Liver (tissue), 3 donors: Measurements from ENCODE around the gene IL33.

Experiments
- FOXA1 ChIP-seq: IDR thresholded peaks from 2 replicates; pipeline ENCODE4 v1.6.1; 2016; ENCODE audit warnings: antibody characterized with exemption
- RXRA ChIP-seq, 2 donors: IDR thresholded peaks; 2 replicates each; pipeline ENCODE4 v1.6.1; 2017 to 2018; ENCODE audit warnings: antibody characterized with exemption in 2 of 2, mild to moderate bottlenecking in 1 of 2
- SP1 ChIP-seq: IDR thresholded peaks from 2 replicates; pipeline ENCODE4 v1.6.1; 2018; ENCODE audit warnings: antibody characterized with exemption, mild to moderate bottlenecking
- YY1 ChIP-seq: IDR thresholded peaks from 2 replicates; pipeline ENCODE4 v1.6.1; 2016; ENCODE audit warnings: antibody characterized with exemption, mild to moderate bottlenecking
- TF ChIP-seq, protein P1 (sequence below): fragments of 150-350 bp; IDR thresholded peaks from 2 replicates; pipeline ENCODE4 v1.5.1; 2017; ENCODE audit warnings: improper control_type of control experiment, low read depth, low read length; ENCODE audit not compliant: missing input control
- donor health status: healthy.
- donor health status: healthy.

DNA sequence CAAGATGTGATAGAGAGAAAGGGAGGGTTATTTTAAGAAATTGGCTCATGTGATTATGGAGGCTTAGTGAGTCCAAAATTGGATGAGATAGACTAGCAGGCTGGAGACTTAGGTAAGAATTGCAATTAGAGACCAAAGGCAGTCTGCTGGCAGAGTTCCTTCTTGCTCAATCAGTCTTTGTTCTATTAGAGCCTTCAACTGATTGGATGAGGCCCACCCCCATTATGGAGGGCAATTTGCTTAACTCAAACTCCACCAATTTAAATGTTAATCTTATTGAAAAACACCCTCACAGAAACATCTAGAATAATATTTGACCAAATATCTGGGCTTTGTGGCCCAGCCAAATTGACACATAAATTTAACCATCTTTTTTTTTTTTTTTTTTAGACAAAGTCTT is 88.6 kb downstream of the IL33 start:
- TF ChIP-seq, protein P1, sequence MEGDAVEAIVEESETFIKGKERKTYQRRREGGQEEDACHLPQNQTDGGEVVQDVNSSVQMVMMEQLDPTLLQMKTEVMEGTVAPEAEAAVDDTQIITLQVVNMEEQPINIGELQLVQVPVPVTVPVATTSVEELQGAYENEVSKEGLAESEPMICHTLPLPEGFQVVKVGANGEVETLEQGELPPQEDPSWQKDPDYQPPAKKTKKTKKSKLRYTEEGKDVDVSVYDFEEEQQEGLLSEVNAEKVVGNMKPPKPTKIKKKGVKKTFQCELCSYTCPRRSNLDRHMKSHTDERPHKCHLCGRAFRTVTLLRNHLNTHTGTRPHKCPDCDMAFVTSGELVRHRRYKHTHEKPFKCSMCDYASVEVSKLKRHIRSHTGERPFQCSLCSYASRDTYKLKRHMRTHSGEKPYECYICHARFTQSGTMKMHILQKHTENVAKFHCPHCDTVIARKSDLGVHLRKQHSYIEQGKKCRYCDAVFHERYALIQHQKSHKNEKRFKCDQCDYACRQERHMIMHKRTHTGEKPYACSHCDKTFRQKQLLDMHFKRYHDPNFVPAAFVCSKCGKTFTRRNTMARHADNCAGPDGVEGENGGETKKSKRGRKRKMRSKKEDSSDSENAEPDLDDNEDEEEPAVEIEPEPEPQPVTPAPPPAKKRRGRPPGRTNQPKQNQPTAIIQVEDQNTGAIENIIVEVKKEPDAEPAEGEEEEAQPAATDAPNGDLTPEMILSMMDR = no peak
- TF ChIP-seq SP1 (no peak), FOXA1 (no peak), RXRA (IDR thresholded peaks at IDR 0.05) (no peak), YY1 (no peak)
